Stimulated activated CD4-positive, alpha-beta T cell treated with anti-CD3 and anti-CD28 coated beads, Interleukin-12 subunit alpha, Interleukin-12 subunit beta, amount 100 ng/mL, for 24 hours (primary cell): Measurements from ENCODE around the gene IGHMBP2.
"Not testable (repeated sequence)": the region's sequence is repeated elsewhere in the genome, so short reads cannot be mapped to it uniquely, and the experiment has no call there.

Experiments
- DNase-seq, 2 experiments: peaks; one replicate each; pipeline ENCODE4 v3.0.0-alpha.2; 2020; ENCODE audit warnings: low read depth in 2 of 2

The IGHMBP2 gene

DNA sequence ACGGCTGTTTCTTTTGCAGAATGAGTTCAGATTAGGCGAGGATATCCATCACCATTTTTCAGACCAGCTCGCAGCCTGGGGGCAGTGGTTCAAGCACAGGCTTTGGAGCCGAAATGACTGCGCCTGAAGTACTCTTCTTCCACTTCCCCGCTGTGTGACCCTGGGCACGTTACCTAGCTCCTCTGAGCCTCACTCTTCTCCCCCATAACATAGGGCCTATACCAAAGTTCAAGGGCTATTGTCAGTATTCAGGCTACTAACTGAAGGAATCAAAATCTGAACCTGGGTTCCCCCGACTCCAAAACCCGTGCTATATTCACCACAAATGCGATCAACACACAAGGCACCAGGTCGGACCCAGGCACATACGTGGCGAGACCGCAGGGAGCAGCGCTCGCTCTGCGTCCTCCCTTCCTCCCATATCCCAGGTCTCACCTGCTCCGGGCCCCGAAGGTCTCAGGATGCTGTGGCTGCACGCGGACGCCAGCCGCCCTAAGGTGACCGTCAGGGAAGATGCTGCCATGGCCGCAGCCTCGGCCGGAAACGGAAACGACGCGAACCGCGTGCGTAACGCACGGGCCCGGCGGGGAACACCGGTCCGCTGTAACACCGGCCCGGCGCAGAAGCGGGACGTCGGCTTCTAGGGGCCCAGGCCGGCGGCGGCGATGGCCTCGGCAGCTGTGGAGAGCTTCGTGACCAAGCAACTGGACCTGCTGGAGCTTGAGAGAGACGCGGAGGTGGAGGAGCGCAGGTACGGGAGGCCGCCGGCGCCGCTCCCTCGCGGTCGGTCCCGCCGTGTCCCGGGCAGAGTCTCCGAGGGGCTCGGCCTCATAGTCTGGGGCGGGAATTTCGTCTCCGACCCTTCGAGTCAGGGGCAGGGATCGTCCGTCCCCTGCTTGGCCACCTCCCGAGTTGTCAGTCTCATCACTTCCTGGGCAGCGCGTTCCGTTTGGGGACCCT is at the start of gene IGHMBP2, which contains the start of gene MRPL21:
Gene IGHMBP2 (plus strand): TSS at position 604 of the 960 bp plus-strand sequence. CDS start 62 bp downstream, at position 666.
Gene MRPL21 (minus strand): TSS at position 545 of the 960 bp plus-strand sequence. CDS start 22 bp downstream, at position 523.
- peak; percentile 77 to 82 for DNase-seq

DNA sequence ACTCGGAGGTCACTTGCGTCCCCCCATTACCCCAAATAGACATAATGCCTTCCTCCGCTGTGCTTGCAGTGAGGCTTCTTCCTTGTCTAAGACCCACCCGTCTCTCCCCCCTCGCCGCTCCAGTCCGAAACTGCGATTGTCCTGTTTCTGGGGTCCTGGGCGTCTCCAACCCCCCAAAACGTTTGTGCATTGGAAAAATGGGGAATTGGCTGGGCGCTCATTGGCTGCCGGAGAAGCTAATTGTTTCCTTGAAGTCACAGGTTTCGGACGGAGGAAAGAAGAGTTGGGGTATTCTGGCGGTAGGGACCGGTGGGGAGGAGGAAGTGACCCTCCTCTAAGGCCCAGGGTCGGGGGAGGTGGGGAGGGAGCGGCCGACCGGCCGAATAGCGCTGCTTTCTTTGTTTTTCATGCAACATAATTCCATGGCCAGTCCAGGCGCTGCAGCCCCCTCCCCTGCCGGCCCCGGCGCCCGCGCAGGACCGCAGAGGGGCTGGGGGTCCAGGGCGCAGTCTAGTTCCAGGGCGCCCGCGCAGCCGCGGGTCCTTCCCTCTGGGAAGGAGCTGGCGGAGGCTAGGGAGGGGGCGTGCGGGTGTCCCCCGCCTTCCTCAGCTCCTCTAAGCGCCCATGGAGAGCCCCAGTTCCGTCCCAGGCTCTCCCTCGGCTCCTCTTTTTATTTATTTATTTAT is 49.3 kb upstream of the IGHMBP2 start:
- no peak for DNase-seq

DNA sequence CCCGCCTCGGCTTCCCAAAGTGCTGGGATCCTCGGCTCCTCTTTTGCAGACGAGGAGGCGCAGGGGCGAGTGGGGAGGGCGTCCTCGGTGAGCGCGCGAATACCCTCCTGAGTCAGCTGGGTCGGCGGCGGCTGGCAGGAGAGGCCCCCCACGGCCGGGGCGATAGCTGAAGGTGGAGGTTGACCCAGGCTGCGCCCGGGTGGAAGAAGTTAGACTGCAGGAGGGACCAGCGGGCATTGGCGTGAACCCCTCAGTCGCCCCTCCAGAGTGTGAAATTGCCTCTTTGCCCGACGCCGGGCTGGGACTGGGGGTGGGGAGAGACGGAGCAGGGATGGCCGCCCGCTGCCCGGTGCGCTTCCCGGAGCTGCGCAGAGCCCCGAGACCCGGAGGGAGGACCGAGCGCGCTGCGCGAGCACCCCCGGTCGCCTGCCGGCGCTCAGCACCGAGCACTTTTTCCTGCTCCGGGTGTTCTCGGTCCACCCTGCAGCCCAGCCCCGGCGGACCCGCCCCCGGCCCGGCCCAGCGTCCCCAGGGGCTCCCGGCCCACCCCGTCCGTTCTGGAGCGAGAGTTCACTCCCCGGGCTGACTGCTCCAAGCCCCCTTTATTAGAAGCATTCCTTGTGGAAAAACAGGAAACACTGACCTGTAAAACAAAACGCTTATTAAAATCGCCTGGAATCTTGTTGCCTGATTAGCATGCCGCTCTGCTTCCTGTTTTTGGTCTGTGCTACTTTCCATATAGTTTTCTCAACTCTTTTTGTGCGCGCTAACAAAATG is 48.3 kb upstream of the IGHMBP2 start:
- DNase-seq = no peak

DNA sequence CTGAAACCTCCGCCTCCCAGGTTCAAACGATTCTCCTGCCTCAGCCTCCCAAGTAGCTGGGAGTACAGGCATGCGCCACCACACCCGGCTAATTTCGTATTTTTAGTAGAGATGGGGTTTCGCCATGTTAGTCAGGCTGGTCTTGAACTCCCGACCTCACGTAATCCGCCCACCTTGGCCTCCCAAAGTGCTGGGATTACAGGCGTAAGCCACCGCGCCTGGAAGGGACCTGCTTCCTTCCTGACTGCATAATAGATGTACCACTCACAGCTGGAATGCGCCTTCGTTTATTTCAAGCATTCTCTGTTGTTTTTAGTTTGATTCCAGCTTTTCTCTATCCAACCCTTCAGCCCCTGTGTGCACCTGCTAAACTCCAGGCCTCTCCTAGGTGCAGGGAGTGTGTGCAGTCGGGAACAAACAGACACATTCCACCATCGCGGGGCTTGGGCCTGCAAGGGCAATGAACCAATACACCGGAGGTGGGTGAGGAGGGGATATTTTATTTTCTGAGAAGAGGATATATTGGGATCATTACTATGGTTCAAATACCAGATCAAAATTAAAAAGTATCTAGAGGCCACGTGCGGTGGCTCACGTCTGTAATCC is 47.2 kb upstream of the IGHMBP2 start:
- not testable (repeated sequence) for DNase-seq

DNA sequence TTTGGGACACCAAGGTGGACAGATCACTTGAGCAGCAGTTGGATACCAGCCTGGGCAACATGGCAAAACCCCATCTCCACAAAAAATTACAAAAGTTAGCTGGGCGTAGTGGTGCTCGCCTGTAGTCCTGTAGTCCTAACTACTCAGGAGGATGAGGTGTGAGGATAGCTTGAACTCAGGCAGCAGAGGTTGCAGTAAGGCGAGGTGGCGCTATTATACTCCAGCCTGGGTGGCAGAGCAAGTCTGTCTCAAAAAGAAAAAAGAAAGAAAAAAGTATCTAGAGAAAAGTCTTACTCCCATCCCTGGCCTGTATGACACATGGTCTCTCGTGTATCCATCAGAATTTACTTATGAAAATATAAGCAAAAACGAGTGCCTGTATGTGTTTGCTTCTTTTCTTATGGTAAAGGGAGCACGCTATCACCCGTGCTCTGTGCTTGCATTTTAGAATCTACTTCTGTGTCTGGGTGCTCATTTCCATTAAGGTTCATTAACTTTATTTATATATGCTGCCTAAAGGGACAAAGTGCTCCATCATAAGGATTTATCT is 46.6 kb upstream of the IGHMBP2 start:
- no peak for DNase-seq

DNA sequence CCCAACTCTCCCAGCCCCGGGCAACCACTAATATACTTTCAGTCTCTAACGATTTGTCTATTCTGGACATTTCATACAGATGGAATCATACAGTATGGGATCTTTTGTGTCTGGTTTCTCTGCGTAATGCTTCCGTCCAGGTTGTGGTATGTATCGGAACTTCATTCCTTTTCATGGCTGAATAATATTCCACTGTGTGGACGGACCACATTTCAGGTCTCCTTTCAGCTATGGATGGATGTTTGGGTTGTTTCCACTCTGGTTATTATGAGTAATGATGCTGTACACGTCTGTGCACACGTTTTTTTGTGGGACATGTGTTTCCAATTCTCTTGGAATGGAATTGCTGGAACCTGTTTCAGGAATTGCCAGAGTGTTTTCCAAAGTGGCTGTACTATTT is 44.6 kb upstream of the IGHMBP2 start:
- no peak for DNase-seq

DNA sequence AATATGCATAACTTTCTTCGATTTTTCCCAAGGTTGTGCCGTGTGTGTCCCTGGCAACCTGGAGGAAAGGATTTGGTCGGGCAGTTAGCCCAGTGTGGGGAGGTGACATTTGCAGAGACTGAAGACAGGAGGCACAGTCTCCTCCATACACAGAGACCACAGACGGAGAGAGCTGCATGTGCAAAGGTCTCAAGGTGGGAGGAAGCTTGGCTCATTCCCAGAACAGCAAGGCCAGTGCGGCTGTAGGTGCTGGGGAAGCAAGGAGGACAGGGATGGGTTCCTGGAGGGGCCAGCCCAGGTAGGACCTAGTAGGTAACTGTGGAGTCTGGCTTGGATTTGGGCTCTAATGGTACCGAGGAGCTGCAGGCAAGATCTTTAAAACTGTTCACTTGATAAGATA is 41.3 kb upstream of the IGHMBP2 start:
- DNase-seq = no peak

DNA sequence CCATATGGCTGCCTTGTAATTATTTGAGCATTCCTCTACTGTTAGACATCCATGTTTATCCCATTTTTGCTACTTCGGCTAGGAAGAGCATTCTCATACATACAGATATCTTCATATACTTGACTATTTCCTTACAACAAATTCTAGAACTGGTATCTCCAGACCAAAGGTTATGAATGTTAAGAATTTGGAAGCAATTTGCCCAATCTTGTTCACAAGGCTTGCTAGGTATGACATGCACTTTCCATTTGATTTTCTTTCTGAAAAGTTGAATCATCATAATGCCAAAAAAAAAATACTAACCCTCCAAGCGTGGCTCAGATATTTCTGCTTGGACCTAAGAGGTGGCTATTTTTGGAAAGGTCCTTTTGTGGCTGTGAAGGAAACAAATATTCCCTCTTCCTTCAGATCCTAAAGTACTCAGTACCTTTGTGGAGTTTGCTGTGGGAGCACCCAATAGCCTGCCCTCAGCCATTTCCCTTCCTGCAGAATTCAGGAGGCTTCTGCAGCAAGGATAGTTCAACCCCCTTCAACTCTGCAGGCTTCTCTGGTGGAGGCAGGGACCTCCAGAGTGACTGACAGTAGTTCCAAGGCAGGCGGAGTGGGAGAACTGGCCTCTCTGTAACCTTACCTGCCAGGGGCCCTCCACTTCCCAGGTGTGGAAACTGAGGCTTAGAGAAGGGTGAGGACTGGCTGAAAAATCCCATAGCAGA is 40.0 kb upstream of the IGHMBP2 start:
- no peak for DNase-seq

DNA sequence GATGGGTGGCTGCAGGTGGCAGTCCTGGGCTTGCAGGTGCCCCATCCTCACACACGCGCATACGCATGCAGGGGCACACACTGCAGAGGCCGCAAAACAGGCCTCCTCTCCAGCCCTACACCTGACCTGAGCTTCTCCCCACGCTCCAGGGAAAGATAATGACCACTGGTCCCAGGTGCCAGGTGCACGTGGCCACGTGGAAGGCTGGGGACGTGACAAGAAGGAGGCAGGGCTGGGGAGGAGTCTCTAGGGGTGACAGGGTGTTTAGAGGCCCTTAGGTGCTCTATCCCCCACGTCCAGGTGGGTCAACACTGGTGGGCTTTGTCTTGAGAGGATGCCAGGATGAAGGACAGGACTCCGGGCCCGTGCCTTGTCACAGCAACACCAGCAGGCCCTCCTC is 38.5 kb upstream of the IGHMBP2 start:
- no peak for DNase-seq

DNA sequence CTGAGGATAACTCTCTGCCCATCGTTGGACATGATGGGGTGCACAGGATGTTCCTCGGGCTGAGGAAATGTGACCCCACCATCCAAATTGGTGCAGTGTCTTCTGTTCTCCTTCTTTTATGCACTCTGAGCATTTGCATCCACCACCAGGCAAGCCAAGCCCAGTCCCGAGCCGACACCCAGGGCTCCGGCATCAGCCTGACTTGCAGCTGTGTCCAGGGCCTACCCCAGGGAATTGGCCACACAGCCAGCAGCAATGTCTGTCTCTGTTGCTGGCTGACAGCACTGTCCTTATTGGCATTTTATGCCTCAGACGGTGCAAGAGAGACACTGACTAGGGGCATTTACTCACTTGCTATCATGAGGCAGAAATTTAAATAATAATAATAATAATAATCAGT is 36.6 kb upstream of the IGHMBP2 start:
- no peak for DNase-seq

DNA sequence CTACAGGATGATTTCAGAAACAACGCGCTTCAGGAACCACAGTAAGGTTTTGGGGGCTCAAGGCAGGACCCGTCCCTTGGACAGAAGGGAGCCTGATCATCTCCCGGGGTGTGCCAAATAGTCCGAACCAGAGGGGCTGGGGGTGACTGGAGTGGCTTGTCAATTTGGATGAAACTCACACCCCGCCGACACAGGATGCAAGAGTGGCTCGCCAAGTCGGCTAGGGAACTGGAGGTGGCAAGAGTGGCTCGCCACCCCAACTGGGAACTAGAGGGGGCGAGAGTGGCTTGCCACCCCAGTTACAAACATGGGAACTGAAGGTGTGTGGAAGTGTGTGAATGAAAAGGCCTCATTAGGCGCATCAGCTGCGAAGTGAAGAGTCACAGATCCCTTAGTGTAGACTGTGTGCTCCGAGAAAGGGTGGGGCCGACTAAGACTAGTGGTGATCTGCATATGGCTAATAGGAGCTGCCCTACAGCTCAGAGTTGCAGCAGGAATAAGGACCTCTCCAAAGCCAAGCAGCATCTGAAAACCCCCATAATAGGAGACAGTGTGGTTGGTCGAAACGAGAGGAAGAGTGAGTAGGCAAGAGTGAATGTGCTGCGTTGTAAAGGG is 35.4 kb upstream of the IGHMBP2 start:
- DNase-seq = no peak

DNA sequence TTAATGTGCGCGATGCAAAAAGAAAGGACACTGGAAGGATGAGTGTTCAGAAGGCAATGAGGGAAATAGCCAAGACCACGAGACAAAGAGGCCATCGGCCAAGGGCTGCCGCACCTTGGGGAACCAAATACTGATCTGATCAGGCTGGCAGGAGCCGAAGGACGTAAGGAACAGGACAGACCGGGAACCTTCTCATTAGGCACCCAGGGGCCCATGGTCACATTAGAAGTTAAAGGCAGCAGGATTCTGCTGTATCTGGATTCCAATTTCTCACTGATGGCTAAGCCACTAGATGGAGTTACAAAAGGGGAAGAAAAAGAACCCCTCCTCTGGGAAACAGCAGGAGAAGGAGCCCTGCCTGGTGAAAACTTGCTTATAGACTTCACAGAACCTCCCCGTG is 33.2 kb upstream of the IGHMBP2 start:
- DNase-seq = no peak

DNA sequence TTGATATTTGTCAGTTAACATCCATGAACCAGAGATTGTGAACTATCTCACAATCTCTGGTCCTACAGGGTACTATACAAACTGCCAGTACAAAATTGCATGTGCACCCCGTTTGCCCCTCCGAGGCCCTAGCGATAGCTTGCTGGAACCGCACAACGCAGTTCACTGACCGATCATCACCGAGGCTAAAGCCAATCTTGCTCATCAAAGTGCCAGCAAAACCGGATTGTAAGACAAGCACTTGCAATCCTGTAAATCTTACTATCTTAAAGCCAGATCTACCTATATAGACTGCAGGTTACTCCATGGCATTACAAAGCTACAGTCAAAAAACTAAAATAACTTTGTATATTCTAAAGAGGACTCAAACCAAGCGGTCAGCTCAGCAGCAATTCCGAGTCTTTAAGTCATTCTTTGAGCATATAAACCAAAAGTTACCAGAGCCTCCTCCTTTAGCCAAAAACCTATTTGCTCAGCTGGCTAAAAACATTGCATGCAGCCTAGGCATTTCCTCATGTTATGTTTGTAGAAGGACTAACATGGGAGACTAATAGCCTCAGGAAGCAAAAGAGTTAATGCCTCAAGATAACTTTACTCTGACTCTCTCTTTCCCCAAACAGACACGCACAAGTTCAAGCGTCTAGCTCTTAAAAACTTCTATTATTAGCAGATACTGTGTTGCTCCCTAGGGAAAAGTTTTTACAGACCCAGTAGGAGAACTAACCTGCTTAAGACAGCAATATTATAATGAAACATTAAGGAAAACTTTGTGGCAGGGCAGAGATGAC is 31.3 kb upstream of the IGHMBP2 start:
- no peak for DNase-seq

DNA sequence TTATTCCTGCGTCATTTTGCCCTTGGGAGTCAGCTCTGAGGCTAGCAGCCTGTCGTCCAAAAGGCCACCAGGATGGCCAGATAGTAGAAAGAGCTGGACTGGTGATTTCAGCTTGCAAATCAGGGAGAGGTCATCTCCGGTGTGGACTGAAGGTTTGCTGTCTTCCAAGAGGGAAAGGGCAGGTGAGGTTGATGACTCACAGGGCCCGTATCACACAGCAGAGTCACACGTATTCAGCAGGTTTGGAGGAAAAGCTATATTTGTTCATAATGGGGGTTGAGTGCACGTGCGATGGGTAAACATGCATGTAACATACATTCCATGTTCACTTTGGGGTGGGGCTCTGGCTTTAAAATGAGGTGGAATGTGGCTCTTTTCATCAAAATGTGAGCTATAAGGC is 25.7 kb upstream of the IGHMBP2 start:
- no peak for DNase-seq

DNA sequence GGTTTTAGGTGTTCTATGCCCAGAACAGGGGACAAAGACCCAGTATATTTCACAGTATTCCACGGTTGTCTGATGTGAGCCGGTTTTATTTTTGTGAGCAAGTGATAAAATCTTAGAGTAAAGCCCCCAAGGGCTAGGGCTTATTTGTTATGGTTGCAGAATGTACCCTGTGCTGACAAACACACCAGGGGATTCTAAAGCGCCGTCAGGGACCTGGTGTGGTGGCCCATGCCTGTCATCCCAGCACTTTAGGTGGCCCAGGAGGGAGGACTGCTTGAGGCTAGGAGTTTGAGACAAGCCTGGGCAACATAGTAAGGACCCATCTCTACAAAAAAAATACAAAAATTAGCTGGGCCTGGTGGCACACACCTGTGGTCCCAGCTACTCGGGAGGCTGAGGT is 22.8 kb upstream of the IGHMBP2 start:
- DNase-seq = no peak

DNA sequence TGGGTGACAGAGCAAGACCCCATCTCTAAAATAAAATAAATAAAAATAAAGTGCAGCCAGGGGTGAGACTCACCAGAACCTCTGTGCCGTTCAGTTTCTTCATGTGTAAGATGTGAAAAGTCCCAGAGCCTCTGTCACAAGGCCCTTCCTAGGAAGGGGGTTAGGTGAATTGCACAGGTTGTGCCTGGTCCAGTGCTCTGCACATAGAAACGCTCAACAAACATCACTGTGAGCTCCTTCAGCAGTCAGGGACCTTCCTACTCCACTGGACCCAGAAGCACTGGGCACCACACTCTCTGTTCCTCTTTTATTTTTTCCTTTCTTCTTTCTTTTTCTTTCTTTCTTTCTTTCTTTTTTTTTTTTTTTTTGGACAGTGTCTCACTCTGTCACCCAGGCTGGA is 22.4 kb upstream of the IGHMBP2 start:
- DNase-seq = no peak

DNA sequence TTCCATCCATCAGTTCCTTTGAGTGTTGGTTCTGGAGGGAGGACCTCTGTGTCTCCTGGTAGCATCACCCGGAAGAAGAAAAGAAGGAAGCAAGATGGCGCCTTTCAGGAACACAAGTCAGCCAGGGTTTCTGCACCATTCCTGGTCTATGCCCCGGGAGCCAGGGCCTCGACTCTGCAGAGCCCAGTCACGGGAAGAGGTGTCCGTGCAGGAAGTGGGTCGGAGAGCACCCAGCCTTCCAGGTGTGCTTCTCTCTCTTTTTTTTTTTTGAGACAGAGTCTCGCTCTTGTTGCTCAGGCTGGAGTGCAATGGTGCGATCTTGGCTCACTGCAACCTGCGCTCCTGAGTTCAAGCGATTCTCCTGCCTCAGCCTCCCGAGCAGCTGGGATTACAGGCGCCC is 21.3 kb upstream of the IGHMBP2 start:
- DNase-seq = no peak

DNA sequence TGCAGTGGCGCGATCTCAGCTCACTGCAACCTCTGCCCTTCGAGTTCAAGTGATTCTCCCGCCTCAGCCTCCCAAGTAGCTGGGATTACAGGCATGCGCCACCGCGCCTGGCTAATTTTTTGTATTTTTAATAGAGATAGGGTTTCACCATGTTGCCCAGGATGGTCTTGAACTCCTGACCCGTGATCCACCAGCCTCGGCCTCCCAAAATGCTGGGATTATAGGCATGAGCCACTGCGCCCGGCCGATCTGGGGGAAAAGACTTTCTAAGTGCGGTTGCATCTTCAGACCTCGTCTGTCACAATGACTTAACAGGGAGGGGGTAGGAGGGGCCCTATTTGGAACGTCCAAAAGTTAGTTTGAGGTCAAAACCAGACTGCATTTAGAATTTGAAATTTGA is 18.9 kb upstream of the IGHMBP2 start:
- DNase-seq = not testable (repeated sequence)

DNA sequence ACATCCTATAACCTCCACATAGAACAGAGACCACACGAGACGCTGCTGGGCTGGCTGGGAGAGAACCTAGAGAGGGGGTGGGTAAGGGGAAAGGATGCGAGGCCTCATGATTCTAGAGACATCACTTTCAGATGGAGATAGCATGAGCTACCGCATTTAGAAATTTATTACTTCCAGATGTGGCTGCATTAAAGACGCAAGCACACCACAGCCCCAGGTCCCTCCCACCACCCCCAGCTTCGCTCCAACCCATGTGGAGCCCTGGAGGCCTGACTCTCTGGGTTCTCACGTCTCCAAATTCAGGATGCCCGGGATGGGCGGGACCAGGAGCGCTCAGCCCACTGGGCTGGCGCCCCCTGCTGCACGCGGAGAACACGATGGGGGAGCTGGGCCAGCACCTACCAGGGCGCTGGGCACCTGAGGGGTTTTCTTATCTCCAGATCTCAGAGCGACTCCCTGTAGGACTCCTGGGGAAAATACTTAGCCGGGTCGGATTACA is 13.7 kb upstream of the IGHMBP2 start:
- DNase-seq = no peak
